PFSK-1 (cell line): ENCODE data around the gene FEN1.

Experiments used
- FOXP2 ChIP-seq: optimal IDR thresholded peaks from 2 replicates; pipeline ENCODE3; 2011; ENCODE audit warnings: borderline replicate concordance, control low read depth, inconsistent platforms; ENCODE audit not compliant: insufficient read depth; ENCODE audit errors: extremely low read length, extremely low read depth
- POLR2AphosphoS5 ChIP-seq: IDR thresholded peaks from 2 replicates; pipeline ENCODE4 v1.6.1; 2012; ENCODE audit warnings: low read depth, mild to moderate bottlenecking, control low read depth, low read length, moderate library complexity
- SIN3A ChIP-seq: IDR thresholded peaks from 2 replicates; pipeline ENCODE4 v1.6.1; 2012; ENCODE audit warnings: mild to moderate bottlenecking, low read length, moderate library complexity, borderline replicate concordance; ENCODE audit not compliant: insufficient read depth
- TAF1 ChIP-seq: IDR thresholded peaks from 2 replicates; pipeline ENCODE4 v1.6.1; 2012; ENCODE audit warnings: low read length, control low read depth, borderline replicate concordance; ENCODE audit not compliant: insufficient read depth
- TF ChIP-seq, protein P1 (sequence below), 2 experiments: IDR thresholded peaks; 2 replicates each; pipeline versions ENCODE4 v1.6.1 to v1.8.0; 2011 to 2012; ENCODE audit warnings: low read depth in 2 of 2, low read length in 2 of 2, control low read depth in 1 of 2, inconsistent platforms in 1 of 2, mild to moderate bottlenecking in 1 of 2, moderate library complexity in 1 of 2; ENCODE audit not compliant: insufficient read depth in 1 of 2

FEN1 gene

DNA sequence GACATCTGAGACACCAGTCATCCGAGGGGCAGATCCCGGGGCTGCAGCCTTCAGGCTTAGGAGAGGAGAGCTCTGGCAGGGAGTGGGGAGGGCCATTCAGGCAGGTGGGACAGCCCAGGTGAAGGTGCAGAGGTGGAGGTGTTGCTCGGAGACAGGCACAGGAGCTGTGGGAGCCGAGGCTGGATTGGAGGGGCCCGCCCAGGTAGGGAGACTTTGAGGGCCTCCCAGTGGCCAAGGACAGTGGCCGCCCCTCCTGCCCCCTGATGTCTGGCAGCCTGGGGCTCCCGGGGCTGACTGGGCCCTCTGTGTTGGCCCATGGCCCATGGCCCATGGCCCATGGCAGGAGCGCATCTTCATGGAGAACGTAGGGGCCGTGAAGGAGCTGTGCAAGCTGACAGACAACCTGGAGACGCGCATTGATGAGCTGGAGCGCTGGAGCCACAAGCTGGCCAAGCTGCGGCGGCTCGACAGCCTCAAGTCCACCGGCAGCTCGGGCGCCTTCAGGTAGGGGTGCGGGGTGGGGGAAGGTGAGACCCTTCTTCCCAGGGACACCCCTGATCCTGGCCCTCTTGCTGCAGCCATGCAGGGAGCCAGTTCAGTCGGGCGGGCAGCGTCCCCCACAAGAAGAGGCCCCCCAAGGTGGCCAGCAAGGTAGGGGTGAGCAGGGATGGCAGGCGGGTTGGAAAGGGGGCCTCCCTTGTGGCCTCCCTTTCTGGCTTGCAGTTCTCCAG is 13.6 kb upstream of the FEN1 start:
- TF ChIP-seq TAF1 (no peak), SIN3A (no peak)
- TF ChIP-seq, protein P1, sequence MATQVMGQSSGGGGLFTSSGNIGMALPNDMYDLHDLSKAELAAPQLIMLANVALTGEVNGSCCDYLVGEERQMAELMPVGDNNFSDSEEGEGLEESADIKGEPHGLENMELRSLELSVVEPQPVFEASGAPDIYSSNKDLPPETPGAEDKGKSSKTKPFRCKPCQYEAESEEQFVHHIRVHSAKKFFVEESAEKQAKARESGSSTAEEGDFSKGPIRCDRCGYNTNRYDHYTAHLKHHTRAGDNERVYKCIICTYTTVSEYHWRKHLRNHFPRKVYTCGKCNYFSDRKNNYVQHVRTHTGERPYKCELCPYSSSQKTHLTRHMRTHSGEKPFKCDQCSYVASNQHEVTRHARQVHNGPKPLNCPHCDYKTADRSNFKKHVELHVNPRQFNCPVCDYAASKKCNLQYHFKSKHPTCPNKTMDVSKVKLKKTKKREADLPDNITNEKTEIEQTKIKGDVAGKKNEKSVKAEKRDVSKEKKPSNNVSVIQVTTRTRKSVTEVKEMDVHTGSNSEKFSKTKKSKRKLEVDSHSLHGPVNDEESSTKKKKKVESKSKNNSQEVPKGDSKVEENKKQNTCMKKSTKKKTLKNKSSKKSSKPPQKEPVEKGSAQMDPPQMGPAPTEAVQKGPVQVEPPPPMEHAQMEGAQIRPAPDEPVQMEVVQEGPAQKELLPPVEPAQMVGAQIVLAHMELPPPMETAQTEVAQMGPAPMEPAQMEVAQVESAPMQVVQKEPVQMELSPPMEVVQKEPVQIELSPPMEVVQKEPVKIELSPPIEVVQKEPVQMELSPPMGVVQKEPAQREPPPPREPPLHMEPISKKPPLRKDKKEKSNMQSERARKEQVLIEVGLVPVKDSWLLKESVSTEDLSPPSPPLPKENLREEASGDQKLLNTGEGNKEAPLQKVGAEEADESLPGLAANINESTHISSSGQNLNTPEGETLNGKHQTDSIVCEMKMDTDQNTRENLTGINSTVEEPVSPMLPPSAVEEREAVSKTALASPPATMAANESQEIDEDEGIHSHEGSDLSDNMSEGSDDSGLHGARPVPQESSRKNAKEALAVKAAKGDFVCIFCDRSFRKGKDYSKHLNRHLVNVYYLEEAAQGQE (IDR thresholded peaks at IDR 0.05; ENCODE audit: insufficient read depth in 1 of 2, low read depth in 2 of 2, low read length in 2 of 2), result no peak

DNA sequence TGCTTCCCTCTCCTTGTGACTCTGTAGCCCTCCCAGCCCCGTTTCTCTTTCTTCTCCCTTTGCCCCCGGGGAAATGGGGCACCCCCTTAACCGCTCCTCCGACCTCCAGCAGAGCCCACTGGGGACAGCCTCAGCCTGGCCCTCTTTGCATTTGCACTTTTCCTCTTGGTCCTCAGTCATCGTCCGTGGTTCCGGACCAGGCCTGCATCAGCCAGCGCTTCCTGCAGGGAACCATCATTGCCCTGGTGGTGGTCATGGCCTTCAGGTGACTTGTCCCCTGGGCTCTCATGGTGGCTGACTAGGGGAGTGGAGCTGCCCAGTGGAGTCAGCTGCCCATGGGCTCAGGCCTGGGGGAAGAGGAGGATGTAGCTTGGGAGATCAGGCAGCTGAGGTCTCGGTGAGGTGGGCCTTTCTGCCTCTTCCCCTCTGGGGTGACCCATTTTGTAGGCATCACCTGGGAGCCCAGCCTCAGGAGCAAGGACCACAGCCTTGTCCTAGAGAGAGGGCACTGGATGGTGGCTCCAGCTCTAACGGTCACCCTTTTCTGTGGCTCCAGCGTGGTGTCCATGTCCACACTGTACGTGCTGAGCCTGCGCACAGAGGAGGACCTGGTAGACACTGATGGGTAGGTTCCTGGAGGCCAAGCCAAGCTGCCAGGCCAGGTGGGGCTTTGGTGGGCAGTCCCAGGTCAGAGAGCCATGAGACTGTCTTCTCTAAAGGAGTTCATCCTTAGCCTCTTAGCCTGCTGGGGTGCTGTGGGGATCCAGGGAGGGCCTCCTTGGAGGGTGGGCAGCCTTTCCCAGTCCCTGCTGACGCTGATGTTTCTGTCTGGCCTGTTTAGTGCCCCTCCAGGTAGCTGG is 12.8 kb upstream of the FEN1 start:
- TF ChIP-seq SIN3A (no peak), FOXP2 (no peak), TAF1 (no peak), POLR2AphosphoS5 (no peak)
- TF ChIP-seq, protein P1 (IDR thresholded peaks at IDR 0.05; ENCODE audit: insufficient read depth in 1 of 2, low read depth in 2 of 2, low read length in 2 of 2), result no peak

DNA sequence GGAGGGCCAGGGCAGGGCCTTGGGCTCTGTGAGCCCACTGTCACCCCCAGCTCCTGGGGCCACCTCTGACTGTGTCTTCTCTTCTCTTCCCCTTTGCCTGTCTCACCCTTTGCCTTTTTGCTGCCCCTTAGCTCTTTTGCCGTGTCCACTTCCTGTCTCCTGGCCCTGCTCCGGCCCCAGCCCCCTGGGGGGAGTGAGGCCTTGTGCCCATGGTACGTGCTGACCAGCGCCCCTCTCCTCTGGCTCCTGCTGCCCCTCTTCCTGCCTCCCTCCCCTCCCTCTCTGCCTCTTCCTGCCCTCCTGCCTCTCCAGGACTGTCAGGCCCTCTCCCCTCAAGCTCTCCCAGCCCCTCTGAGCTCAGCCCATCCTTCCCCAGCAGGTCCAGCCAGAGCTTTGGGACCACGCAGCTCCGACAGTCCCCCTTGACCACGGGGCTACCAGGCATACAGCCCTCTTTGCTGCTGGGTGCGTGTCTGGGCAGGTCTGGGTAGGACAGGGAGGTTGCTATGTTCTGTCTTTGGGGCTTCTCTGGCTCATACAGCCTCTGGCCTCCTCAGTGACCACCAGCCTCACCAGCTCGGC is 12.0 kb upstream of the FEN1 start:
- TF ChIP-seq SIN3A, result no peak
- TF ChIP-seq, protein P1 (IDR thresholded peaks at IDR 0.05; ENCODE audit: insufficient read depth in 1 of 2, low read depth in 2 of 2, low read length in 2 of 2), result no peak
- TF ChIP-seq TAF1, result no peak
- TF ChIP-seq POLR2AphosphoS5, result no peak
- no peak for TF ChIP-seq FOXP2

DNA sequence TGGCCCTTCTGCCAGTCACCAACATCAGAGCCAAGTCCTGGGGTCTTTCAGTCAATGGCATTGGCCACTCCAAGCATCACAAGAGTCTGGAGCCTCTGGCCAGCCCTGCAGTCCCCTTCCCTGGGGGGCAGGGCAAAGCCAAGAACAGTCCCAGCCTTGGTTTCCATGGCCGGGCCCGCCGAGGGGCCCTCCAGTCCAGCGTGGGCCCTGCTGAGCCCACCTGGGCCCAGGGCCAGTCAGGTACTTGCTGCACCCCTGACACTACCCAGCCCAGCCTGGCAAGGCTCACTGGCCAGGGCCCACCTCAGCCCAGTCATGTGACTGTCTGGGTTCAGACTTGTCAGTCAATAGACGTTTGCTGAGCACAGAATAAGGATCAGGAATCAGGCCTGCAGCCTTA is 11.1 kb upstream of the FEN1 start:
- TF ChIP-seq FOXP2, result no peak
- no peak for TF ChIP-seq POLR2AphosphoS5
- no peak for TF ChIP-seq SIN3A
- TF ChIP-seq, protein P1 (IDR thresholded peaks at IDR 0.05; ENCODE audit: insufficient read depth in 1 of 2, low read depth in 2 of 2, low read length in 2 of 2), result no peak
- no peak for TF ChIP-seq TAF1
